Vagina (tissue), 2 donors: ENCODE data around the gene SLC25A1. TPM values are rescaled to one million over a fixed set of nuclear protein-coding genes. Genes with fewer than 3 reads are reported as not detected.

Experiments used
- DNase-seq, 2 donors: peaks; one replicate each; pipeline ENCODE4 v3.0.0-alpha.2; 2017; ENCODE audit errors: extremely low spot score in 2 of 2
- H3K27ac ChIP-seq: fragments of 200-600 bp; sonication (generic); one replicate; pipeline ENCODE4 v1.5.1; 2019
- H3K27me3 ChIP-seq: fragments of 200-600 bp; sonication (generic); one replicate; pipeline ENCODE4 v1.5.1; 2019
- H3K36me3 ChIP-seq, 2 donors: fragments of 200-600 bp; sonication (generic); one replicate each; pipeline ENCODE4 v1.5.1; 2017 to 2019
- H3K4me1 ChIP-seq: fragments of 200-600 bp; sonication (generic); one replicate; pipeline ENCODE4 v1.5.1; 2019
- H3K4me3 ChIP-seq, 2 donors: fragments of 200-600 bp; sonication (generic); 1 replicate in 1 of 2; 2 replicates in 1 of 2; pipeline ENCODE4 v1.5.1; 2016 to 2019
- H3K9me3 ChIP-seq: fragments of 200-600 bp; sonication (generic); one replicate; pipeline ENCODE4 v1.5.1; 2019
- CTCF ChIP-seq, 3 experiments: fragments of 450-650 bp in 2 of 3; fragments of 200-600 bp in 1 of 3; sonication (generic) in 1 of 3; IDR thresholded peaks; one replicate each; pipeline ENCODE4 v1.5.1; 2017 to 2019; ENCODE audit warnings: antibody characterized with exemption in 3 of 3, mild to moderate bottlenecking in 2 of 3, moderate library complexity in 2 of 3
- POLR2A ChIP-seq, 2 donors: fragments of 450-650 bp; IDR thresholded peaks; one replicate each; pipeline ENCODE4 v1.6.1; 2017; ENCODE audit warnings: antibody characterized with exemption in 2 of 2, mild to moderate bottlenecking in 2 of 2, moderate library complexity in 2 of 2
- POLR2AphosphoS5 ChIP-seq, 2 donors: sonication (generic); formaldehyde crosslinking; IDR thresholded peaks; one replicate each; pipeline ENCODE4 v1.9.0; 2017; ENCODE audit warnings: antibody characterized with exemption in 2 of 2, mild to moderate bottlenecking in 2 of 2, low read depth in 1 of 2; ENCODE audit not compliant: insufficient read depth in 1 of 2
- intact Hi-C: fragments of 100-400 bp; cut with DNase I; formaldehyde crosslinking; loops from one replicate; pipeline ENCODE4 v1.15.1; 2023
- total RNA-seq: library from RNA; depleted of rRNA; stranded (reverse); fragments of >200 nt; gene quantifications from one replicate; pipeline ENCODE4 v1.2.3, GENCODE V29; 2016

Gene SLC25A1
- total RNA-seq, 1 donor from 2014 or later = 44.2 TPM

GRCh38 chr22:19201869-19202798, 23.6 kb upstream of the SLC25A1 start:
- peak in 1 of 2 donors; percentile 100 for DNase-seq
- TF ChIP-seq POLR2AphosphoS5 (IDR thresholded peaks at IDR 0.05; ENCODE audit: insufficient read depth in 1 of 2, low read depth in 1 of 2) (no peak), POLR2A (IDR thresholded peaks at IDR 0.05) (no peak), CTCF (IDR thresholded peaks at IDR 0.05) (no peak)
- no peaks in the 10 kb centered on the region for H3K9me3 ChIP-seq
- no peaks in the 10 kb centered on the region for H3K36me3 ChIP-seq
- no peak overlapping the region for H3K27ac ChIP-seq
- intact Hi-C loops = no loop called here
- no peak overlapping the region for H3K4me3 ChIP-seq
- H3K4me1 ChIP-seq = no peaks in the 10 kb centered on the region
- H3K27me3 ChIP-seq = no peaks in the 10 kb centered on the region

DNA sequence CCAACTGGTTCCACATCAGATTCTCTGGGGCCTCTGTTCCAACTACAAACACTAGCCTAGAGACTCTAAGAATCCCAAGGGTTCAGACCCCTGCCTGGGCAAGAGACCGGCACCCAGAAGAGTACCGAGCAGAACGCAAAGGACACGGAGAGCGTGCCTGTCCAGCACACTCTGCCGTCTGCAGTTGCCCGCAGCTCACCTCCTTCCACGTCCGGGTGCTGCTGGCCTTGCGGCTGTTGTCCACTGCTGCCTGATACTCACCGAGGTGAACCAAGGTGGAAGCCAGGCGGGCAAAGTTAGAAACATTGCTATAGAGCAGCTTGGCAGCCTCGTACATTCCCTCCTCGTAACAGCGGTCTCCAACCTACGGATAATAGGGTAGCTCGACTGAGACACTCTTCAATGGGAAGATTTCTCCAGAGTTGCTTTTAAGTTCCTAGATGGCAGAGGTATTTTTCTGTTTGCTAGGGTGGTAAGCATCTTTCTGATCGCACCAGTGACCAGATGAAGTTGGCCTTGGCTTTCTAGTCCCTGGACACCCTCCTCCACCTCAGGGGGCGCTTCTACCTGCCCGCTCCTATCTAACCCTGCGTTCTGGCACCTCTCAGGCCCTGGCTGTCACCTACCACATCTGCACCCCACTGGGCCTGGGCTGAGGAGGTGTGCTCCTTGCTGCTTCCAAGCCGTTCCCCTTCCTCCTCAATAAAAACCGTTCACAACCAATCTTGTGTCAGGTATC, 22.8 kb upstream of the SLC25A1 start:
- no peak overlapping the region for H3K4me3 ChIP-seq
- H3K4me1 ChIP-seq = no peaks in the 10 kb centered on the region
- H3K9me3 ChIP-seq = no peaks in the 10 kb centered on the region
- H3K27ac ChIP-seq = no peak overlapping the region
- DNase-seq = no peak
- no peak for TF ChIP-seq POLR2AphosphoS5 (IDR thresholded peaks at IDR 0.05; ENCODE audit: insufficient read depth in 1 of 2, low read depth in 1 of 2)
- no peak for TF ChIP-seq CTCF (IDR thresholded peaks at IDR 0.05)
- no peak for TF ChIP-seq POLR2A (IDR thresholded peaks at IDR 0.05)
- intact Hi-C loops = no loop called here
- no peaks in the 10 kb centered on the region for H3K36me3 ChIP-seq
- no peaks in the 10 kb centered on the region for H3K27me3 ChIP-seq

- intact Hi-C loops = no loop called here
- no peaks in the 10 kb centered on the region for H3K9me3 ChIP-seq
- no peak overlapping the region for H3K4me3 ChIP-seq
- no peak for DNase-seq
- TF ChIP-seq POLR2AphosphoS5 (IDR thresholded peaks at IDR 0.05; ENCODE audit: insufficient read depth in 1 of 2, low read depth in 1 of 2) (no peak), POLR2A (IDR thresholded peaks at IDR 0.05) (no peak), CTCF (IDR thresholded peaks at IDR 0.05) (no peak)
- no peaks in the 10 kb centered on the region for H3K4me1 ChIP-seq
- H3K36me3 ChIP-seq = no peaks in the 10 kb centered on the region
- H3K27ac ChIP-seq = no peak overlapping the region
- H3K27me3 ChIP-seq = no peaks in the 10 kb centered on the region
Observed at GRCh38 chr22:19199479-19199878, 20.9 kb upstream of the SLC25A1 start.

DNA sequence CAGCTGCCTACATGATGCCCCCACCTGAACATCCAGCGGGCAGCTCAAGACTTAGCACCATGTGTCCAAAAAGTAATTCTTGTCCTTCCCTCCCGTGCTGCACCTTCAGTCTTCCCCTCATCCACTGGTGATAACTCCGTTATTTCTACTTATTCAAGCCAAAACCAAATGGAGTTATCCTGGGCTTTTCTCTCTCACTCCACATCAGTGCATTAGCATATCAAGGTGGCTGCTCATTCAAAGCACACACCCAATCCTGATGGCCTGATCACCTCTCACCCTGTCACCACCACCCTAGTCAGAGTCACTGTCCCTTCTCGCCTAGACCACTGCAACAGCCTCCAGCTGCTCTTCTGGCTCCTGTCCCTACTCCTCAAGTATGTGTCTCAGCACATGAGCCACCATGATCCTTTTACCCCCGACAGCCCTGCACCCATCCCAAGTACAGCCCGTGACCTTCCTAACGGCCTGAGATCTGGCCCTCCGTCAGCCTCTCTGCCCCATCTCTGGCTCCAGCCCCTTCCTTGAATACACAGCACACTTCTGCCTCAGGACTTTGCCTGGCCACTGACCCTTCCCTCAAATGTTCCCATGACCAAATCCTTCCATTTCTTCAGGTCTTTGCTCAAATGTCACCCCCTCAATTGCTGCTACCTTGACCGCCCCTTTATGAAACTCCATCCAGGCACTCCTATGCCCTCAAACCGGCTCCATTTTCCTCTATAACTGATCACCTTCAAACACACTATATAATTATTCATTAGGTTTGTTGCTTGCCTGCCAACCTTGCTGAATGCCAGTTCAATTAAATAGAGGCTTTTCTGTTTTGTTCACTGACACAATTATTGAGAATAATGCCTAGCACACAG, 19.7 kb upstream of the SLC25A1 start:
- no peak for DNase-seq
- Histone ChIP-seq H3K9me3 (no peaks in the 10 kb centered on the region), H3K36me3 (no peaks in the 10 kb centered on the region), H3K4me1 (no peaks in the 10 kb centered on the region), H3K27me3 (no peaks in the 10 kb centered on the region), H3K27ac (no peak overlapping the region), H3K4me3 (no peak overlapping the region)
- TF ChIP-seq POLR2AphosphoS5 (IDR thresholded peaks at IDR 0.05; ENCODE audit: insufficient read depth in 1 of 2, low read depth in 1 of 2) (no peak), CTCF (IDR thresholded peaks at IDR 0.05) (no peak), POLR2A (IDR thresholded peaks at IDR 0.05) (no peak)
- intact Hi-C loops = no loop called here
